Esophagus squamous epithelium (tissue), 5 donors: ENCODE data around the gene OR1S2. TPM values are rescaled to one million over a fixed set of nuclear protein-coding genes. Genes with fewer than 3 reads are reported as not detected.

Experiments used
- DNase-seq: peaks from one replicate; lab custom pipeline; 2025; lab: John Stamatoyannopoulos, UW
- H3K27ac ChIP-seq, 4 donors: fragments of 200-600 bp; sonication (generic); one replicate each; pipeline ENCODE4 v1.5.1; 2016 to 2019; ENCODE audit warnings: mild to moderate bottlenecking in 1 of 4
- H3K27me3 ChIP-seq, 4 donors: fragments of 200-600 bp; sonication (generic); 1 replicate in 3 of 4; 2 replicates in 1 of 4; pipeline versions ENCODE4 v1.5.1 to v1.6.0; 2017 to 2021; ENCODE audit warnings: antibody characterized with exemption in 1 of 4
- H3K36me3 ChIP-seq, 3 donors: fragments of 200-600 bp; sonication (generic); one replicate each; pipeline ENCODE4 v1.5.1; 2016 to 2019
- H3K4me1 ChIP-seq, 3 donors: fragments of 200-600 bp; sonication (generic); one replicate each; pipeline ENCODE4 v1.5.1; 2017 to 2019
- H3K4me3 ChIP-seq, 4 donors: fragments of 200-600 bp; sonication (generic); 1 replicate in 3 of 4; 2 replicates in 1 of 4; pipeline ENCODE4 v1.5.1; 2016 to 2019; ENCODE audit warnings: mild to moderate bottlenecking in 2 of 4, moderate library complexity in 1 of 4
- H3K9me3 ChIP-seq, 3 donors: fragments of 200-600 bp; sonication (generic); one replicate each; pipeline ENCODE4 v1.5.1; 2016 to 2019
- CTCF ChIP-seq, 6 experiments: fragments of 450-650 bp in 4 of 6; fragments of 200-600 bp in 2 of 6; sonication (generic) in 2 of 6; IDR thresholded peaks; one replicate each; pipeline ENCODE4 v1.5.1; 2016 to 2019; ENCODE audit warnings: antibody characterized with exemption in 6 of 6, mild to moderate bottlenecking in 4 of 6, moderate library complexity in 4 of 6
- POLR2A ChIP-seq, 4 donors: fragments of 450-650 bp; IDR thresholded peaks; one replicate each; pipeline ENCODE4 v1.6.1; 2017; ENCODE audit warnings: antibody characterized with exemption in 4 of 4, mild to moderate bottlenecking in 4 of 4, moderate library complexity in 3 of 4
- WGBS, 2 donors: methylation state at CpG; one replicate each; pipeline ENCODE4 v1.1.5; 2018; 5-methylcytosine and 5-hydroxymethylcytosine counted together
- intact Hi-C: fragments of 100-400 bp; cut with DNase I; formaldehyde crosslinking; loops from one replicate; pipeline ENCODE4 v1.15.0; 2022
- total RNA-seq, 4 donors: library from RNA; depleted of rRNA; stranded (reverse); fragments of >200 nt; gene quantifications; one replicate each; pipeline ENCODE4 v1.1.0, GENCODE V29; 2016
- donor health status: DM: yes; HTN: yes; CAD: no.

Gene OR1S2
- total RNA-seq, 4 donors from 2014 or later: not detected

- Histone ChIP-seq H3K4me3 (no peak overlapping the region), H3K4me1 (peaks cover 0 to 28% (median 2%) of the 10 kb centered on the region in 3 donors), H3K36me3 (no peaks in the 10 kb centered on the region), H3K9me3 (no peaks in the 10 kb centered on the region), H3K27ac (peak overlapping the region in 1 of 4 donors; percentile 37), H3K27me3 (no peaks in the 10 kb centered on the region)
- DNase-seq: no peak
- intact Hi-C loops: no loop called here
- WGBS, 2 donors: 52 to 68% methylated on average over 1 of the region's 1 CpG
- TF ChIP-seq CTCF (IDR thresholded peaks at IDR 0.05): no peak
These were observed 39.0 kb downstream of the OR1S2 start for GRCh38 chr11:58164990-58165389.

- Histone ChIP-seq H3K4me1 (peaks cover 0 to 28% (median 2%) of the 10 kb centered on the region in 3 donors), H3K27ac (no peak overlapping the region), H3K9me3 (no peaks in the 10 kb centered on the region), H3K4me3 (no peak overlapping the region), H3K36me3 (no peaks in the 10 kb centered on the region), H3K27me3 (no peaks in the 10 kb centered on the region)
- WGBS, 2 donors: 78 to 79% methylated on average over 4 of the region's 4 CpGs
- TF ChIP-seq CTCF (IDR thresholded peaks at IDR 0.05): no peak
- TF ChIP-seq POLR2A (IDR thresholded peaks at IDR 0.05): no peak
- intact Hi-C loops: no loop called here
- DNase-seq: no peak
These were observed 39.6 kb downstream of the OR1S2 start for GRCh38 chr11:58164389-58164788.

Other genes starting within 250 kb of the OR1S2 start
- gene OR9Q1, start 180.3 kb downstream of the OR1S2 start, total RNA-seq: not detected
- gene OR6Q1, start 173.2 kb downstream of the OR1S2 start, total RNA-seq: not detected
- not detected for gene OR9I1, start 78.6 kb downstream of the OR1S2 start, total RNA-seq
- gene OR9Q2, start 15.1 kb downstream of the OR1S2 start, total RNA-seq: under 1 TPM in 1 of 4 donors, not detected in 3; 0.19 TPM
- not detected for gene OR1S1, start 8.6 kb upstream of the OR1S2 start, total RNA-seq
- gene OR10Q1, start 24.8 kb upstream of the OR1S2 start, total RNA-seq: not detected
- gene OR10W1, start 64.1 kb upstream of the OR1S2 start, total RNA-seq: not detected
- not detected for gene OR5B17, start 154.9 kb upstream of the OR1S2 start, total RNA-seq
- gene OR5B3, start 202.7 kb upstream of the OR1S2 start, total RNA-seq: not detected
- gene OR5B2, start 224.0 kb upstream of the OR1S2 start, total RNA-seq: not detected
- not detected for gene OR5B12, start 238.1 kb upstream of the OR1S2 start, total RNA-seq